HL-60 (cell line): ENCODE measurements around the gene NRXN3.

Source experiments
- DNase-seq, 2 experiments: peaks; one replicate each; pipeline ENCODE4 v3.0.0-alpha.2; 2010 to 2020; ENCODE audit warnings: low read depth in 1 of 2, low spot score in 1 of 2
- H3K27ac ChIP-seq: fragments of 250-450 bp; sonication (Bioruptor Pico); replicated peaks from 2 replicates; pipeline ENCODE4 v1.5.1; 2020; ENCODE audit warnings: mild to moderate bottlenecking, moderate library complexity
- H3K27me3 ChIP-seq: fragments of 250-450 bp; sonication (Bioruptor Pico); 2 replicates; pipeline ENCODE4 v1.5.1; 2021; ENCODE audit warnings: mild to moderate bottlenecking, moderate library complexity; ENCODE audit not compliant: insufficient read depth, poor library complexity, severe bottlenecking
- H3K4me3 ChIP-seq: replicated peaks from 2 replicates; pipeline ENCODE4 v1.5.1; 2011; ENCODE audit warnings: mild to moderate bottlenecking, control low read depth, low read length; ENCODE audit not compliant: insufficient read depth
- GABPA ChIP-seq: IDR thresholded peaks from 2 replicates; pipeline ENCODE4 v1.6.1; 2012; ENCODE audit warnings: low read depth
- POLR2AphosphoS5 ChIP-seq: IDR thresholded peaks from 2 replicates; pipeline ENCODE4 v1.6.1; 2012; ENCODE audit warnings: low read depth
- SPI1 ChIP-seq: IDR thresholded peaks from 2 replicates; pipeline ENCODE4 v1.6.1; 2012; ENCODE audit warnings: low read depth, mild to moderate bottlenecking, borderline replicate concordance
- TF ChIP-seq, protein P1 (sequence below): IDR thresholded peaks from 2 replicates; pipeline ENCODE4 v1.6.1; 2012; ENCODE audit warnings: low read depth; ENCODE audit not compliant: insufficient replicate concordance
- TF ChIP-seq, protein P2 (sequence below): IDR thresholded peaks from one replicate; pipeline ENCODE4 v1.5.1; 2011; ENCODE audit warnings: low read length, control low read depth, inconsistent platforms; ENCODE audit not compliant: insufficient read depth

Gene NRXN3

DNA sequence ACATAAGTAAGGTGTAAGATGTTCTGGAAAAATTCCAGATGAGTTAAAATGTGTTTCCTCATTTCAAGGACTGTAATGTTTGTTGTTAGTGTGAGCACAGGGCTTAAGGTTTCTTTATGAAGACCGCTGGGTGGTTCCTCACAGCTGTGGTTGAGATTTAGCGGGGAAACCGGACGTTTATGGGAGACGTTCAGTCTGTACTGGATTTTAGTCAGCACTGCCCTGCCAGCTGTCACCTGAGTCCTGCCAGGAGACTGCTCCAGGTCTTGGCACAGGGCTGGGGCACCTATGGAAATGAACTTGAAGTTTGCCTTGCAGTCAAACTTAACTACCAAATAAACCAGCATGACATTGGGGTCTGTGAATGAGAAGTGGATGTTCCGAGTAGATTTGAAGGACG, 1485.9 kb downstream of the NRXN3 start:
- Histone ChIP-seq H3K4me3 (no peak overlapping the region), H3K27ac (no peak overlapping the region), H3K27me3 (no peaks in the 10 kb centered on the region)
- DNase-seq, result no peak
- TF ChIP-seq POLR2AphosphoS5, result no peak
- TF ChIP-seq, protein P1, sequence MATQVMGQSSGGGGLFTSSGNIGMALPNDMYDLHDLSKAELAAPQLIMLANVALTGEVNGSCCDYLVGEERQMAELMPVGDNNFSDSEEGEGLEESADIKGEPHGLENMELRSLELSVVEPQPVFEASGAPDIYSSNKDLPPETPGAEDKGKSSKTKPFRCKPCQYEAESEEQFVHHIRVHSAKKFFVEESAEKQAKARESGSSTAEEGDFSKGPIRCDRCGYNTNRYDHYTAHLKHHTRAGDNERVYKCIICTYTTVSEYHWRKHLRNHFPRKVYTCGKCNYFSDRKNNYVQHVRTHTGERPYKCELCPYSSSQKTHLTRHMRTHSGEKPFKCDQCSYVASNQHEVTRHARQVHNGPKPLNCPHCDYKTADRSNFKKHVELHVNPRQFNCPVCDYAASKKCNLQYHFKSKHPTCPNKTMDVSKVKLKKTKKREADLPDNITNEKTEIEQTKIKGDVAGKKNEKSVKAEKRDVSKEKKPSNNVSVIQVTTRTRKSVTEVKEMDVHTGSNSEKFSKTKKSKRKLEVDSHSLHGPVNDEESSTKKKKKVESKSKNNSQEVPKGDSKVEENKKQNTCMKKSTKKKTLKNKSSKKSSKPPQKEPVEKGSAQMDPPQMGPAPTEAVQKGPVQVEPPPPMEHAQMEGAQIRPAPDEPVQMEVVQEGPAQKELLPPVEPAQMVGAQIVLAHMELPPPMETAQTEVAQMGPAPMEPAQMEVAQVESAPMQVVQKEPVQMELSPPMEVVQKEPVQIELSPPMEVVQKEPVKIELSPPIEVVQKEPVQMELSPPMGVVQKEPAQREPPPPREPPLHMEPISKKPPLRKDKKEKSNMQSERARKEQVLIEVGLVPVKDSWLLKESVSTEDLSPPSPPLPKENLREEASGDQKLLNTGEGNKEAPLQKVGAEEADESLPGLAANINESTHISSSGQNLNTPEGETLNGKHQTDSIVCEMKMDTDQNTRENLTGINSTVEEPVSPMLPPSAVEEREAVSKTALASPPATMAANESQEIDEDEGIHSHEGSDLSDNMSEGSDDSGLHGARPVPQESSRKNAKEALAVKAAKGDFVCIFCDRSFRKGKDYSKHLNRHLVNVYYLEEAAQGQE, result no peak
- TF ChIP-seq, protein P2, sequence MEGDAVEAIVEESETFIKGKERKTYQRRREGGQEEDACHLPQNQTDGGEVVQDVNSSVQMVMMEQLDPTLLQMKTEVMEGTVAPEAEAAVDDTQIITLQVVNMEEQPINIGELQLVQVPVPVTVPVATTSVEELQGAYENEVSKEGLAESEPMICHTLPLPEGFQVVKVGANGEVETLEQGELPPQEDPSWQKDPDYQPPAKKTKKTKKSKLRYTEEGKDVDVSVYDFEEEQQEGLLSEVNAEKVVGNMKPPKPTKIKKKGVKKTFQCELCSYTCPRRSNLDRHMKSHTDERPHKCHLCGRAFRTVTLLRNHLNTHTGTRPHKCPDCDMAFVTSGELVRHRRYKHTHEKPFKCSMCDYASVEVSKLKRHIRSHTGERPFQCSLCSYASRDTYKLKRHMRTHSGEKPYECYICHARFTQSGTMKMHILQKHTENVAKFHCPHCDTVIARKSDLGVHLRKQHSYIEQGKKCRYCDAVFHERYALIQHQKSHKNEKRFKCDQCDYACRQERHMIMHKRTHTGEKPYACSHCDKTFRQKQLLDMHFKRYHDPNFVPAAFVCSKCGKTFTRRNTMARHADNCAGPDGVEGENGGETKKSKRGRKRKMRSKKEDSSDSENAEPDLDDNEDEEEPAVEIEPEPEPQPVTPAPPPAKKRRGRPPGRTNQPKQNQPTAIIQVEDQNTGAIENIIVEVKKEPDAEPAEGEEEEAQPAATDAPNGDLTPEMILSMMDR, result no peak
- no peak for TF ChIP-seq SPI1
- no peak for TF ChIP-seq GABPA

DNA sequence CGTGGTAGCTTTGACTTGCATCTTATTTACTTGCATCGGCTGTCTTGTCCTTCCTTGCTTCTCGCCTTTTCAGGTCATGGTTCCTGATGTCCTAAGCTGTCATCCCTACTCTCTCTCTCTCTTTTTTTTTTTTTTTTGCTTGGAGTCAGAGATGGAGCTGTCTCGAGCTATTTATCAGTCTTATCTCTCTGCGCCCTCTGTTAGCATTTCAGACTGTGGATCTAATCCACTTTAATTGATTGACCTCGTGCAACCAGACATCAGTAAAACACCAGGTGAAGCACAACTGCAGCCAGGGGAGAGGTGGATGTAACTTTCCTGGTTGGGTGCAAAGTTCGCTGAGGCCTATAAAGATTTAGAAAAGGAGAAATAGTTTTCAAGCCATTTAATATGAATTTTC, 1486.3 kb downstream of the NRXN3 start:
- H3K27ac ChIP-seq, result no peak overlapping the region
- no peaks in the 10 kb centered on the region for H3K27me3 ChIP-seq
- H3K4me3 ChIP-seq, result no peak overlapping the region
- no peak for DNase-seq
- TF ChIP-seq POLR2AphosphoS5 (no peak), SPI1 (no peak), GABPA (no peak)
- TF ChIP-seq, protein P1, result no peak
- TF ChIP-seq, protein P2, result no peak

DNA sequence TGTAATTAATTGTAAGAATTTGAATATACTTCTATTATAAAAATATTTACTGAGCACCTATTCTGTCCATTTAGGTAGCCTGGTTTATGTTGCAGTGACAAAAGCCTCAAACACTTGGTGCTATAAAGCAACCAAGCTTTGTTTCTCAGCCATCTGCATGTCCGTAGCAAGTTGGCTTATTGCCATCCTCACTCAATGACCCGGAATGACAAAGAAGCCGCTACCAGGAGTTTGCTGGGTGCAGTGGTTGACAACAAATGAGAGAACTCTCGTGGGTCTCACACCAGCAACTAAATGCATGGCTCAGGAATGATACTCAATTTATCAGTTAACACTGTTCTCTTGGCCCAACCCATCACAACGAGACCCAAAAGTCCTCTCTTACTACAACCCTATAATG, 1488.0 kb downstream of the NRXN3 start:
- Histone ChIP-seq H3K27me3 (no peaks in the 10 kb centered on the region), H3K27ac (no peak overlapping the region), H3K4me3 (no peak overlapping the region)
- TF ChIP-seq SPI1 (no peak), POLR2AphosphoS5 (no peak), GABPA (no peak)
- TF ChIP-seq, protein P1, result no peak
- TF ChIP-seq, protein P2, result no peak
- no peak for DNase-seq
